Measurements from ENCODE around the gene SUSD2. TPM values are rescaled to one million over a fixed set of nuclear protein-coding genes. Genes with fewer than 3 reads are reported as not detected.
A peak's percentile ranks its signal among the peaks of the same experiment; 100 is the strongest.
"Not testable (repeated sequence)": the region's sequence is repeated elsewhere in the genome, so short reads cannot be mapped to it uniquely, and the experiment has no call there.

SUSD2 gene
- not detected for polyA plus RNA-seq

- no peaks in the 10 kb centered on the region for H3K27me3 Mint-ChIP-seq
- no peaks in the 10 kb centered on the region for H3K4me1 Mint-ChIP-seq
- H3K36me3 Mint-ChIP-seq: no peaks in the 10 kb centered on the region
- peak within 1 kb of the TSS in 1 of 3 donors; percentile 50 for H3K27ac Mint-ChIP-seq
- H3K4me3 Mint-ChIP-seq: no peak within 1 kb of the TSS
- H3K9me3 Mint-ChIP-seq: no peaks in the 10 kb centered on the region
Observed at GRCh38 chr22:24181088-24181995, at the start of gene SUSD2. TSS of gene SUSD2 (plus strand) at chr22:24181487. CDS start at chr22:24181520, 33 bp downstream.

- Mint-ChIP-seq H3K4me3 (peak overlapping the region in 1 of 4 donors; percentile 14), H3K36me3 (no peaks in the 10 kb centered on the region), H3K27ac (peak overlapping the region in 2 of 3 donors; percentile 8 to 35), H3K27me3 (no peaks in the 10 kb centered on the region), H3K4me1 (peaks cover 7 to 8% (median 8%) of the 10 kb centered on the region in 3 donors), H3K9me3 (no peaks in the 10 kb centered on the region)
Observed at GRCh38 chr22:24133187-24133965, 47.9 kb upstream of the SUSD2 start.

- H3K27ac Mint-ChIP-seq: peak overlapping the region in 2 of 3 donors; percentile 28 to 35
- H3K9me3 Mint-ChIP-seq: no peaks in the 10 kb centered on the region
Observed at GRCh38 chr22:24134090-24134846, 47.0 kb upstream of the SUSD2 start.

GRCh38 chr22:24136533-24136932, 44.8 kb upstream of the SUSD2 start:
- H3K4me1 Mint-ChIP-seq: peaks cover 9 to 21% (median 17%) of the 10 kb centered on the region in 3 donors
- not testable (repeated sequence) for H3K4me3 Mint-ChIP-seq, H3K9me3 Mint-ChIP-seq, H3K27ac Mint-ChIP-seq, H3K27me3 Mint-ChIP-seq, H3K36me3 Mint-ChIP-seq

More at GRCh38 chr22:24134090-24134846, 47.0 kb upstream of the SUSD2 start:
- Mint-ChIP-seq H3K27me3 (no peaks in the 10 kb centered on the region), H3K4me3 (no peak overlapping the region), H3K36me3 (no peaks in the 10 kb centered on the region), H3K4me1 (peaks cover 4 to 7% (median 4%) of the 10 kb centered on the region in 3 donors)

- H3K27me3 Mint-ChIP-seq: no peaks in the 10 kb centered on the region
- H3K9me3 Mint-ChIP-seq: no peaks in the 10 kb centered on the region
- H3K36me3 Mint-ChIP-seq: peaks cover 1% of the 10 kb centered on the region
- H3K4me3 Mint-ChIP-seq: no peak overlapping the region
- H3K4me1 Mint-ChIP-seq: peaks cover 9 to 25% (median 18%) of the 10 kb centered on the region in 3 donors
- H3K27ac Mint-ChIP-seq: no peak overlapping the region
Observed at GRCh38 chr22:24137595-24137994, 43.7 kb upstream of the SUSD2 start.

GRCh38 chr22:24138649-24139420, 42.5 kb upstream of the SUSD2 start:
- Mint-ChIP-seq H3K4me3 (peak overlapping the region in 1 of 4 donors; percentile 9), H3K9me3 (no peaks in the 10 kb centered on the region), H3K36me3 (peaks cover 1% of the 10 kb centered on the region)

GRCh38 chr22:24140357-24140756, 40.9 kb upstream of the SUSD2 start:
- H3K27me3 Mint-ChIP-seq: no peaks in the 10 kb centered on the region
- H3K4me3 Mint-ChIP-seq: peak overlapping the region in 2 of 4 donors; percentile 32 to 33
- H3K27ac Mint-ChIP-seq: peak overlapping the region in 2 of 3 donors; percentile 51 to 59
- no peaks in the 10 kb centered on the region for H3K9me3 Mint-ChIP-seq
- H3K36me3 Mint-ChIP-seq: peaks cover 1% of the 10 kb centered on the region
- H3K4me1 Mint-ChIP-seq: peaks cover 16 to 39% (median 24%) of the 10 kb centered on the region in 3 donors

More at GRCh38 chr22:24138649-24139420, 42.5 kb upstream of the SUSD2 start:
- Mint-ChIP-seq H3K4me1 (peaks cover 9 to 23% (median 18%) of the 10 kb centered on the region in 3 donors), H3K27me3 (no peaks in the 10 kb centered on the region), H3K27ac (no peak overlapping the region)

GRCh38 chr22:24141586-24141985, 39.7 kb upstream of the SUSD2 start:
- H3K27me3 Mint-ChIP-seq: no peaks in the 10 kb centered on the region
- peaks cover 1% of the 10 kb centered on the region for H3K36me3 Mint-ChIP-seq
- H3K4me1 Mint-ChIP-seq: peaks cover 27 to 49% (median 29%) of the 10 kb centered on the region in 3 donors
- no peak overlapping the region for H3K27ac Mint-ChIP-seq
- no peaks in the 10 kb centered on the region for H3K9me3 Mint-ChIP-seq
- no peak overlapping the region for H3K4me3 Mint-ChIP-seq

- no peak overlapping the region for H3K27ac Mint-ChIP-seq
- H3K36me3 Mint-ChIP-seq: peaks cover 1% of the 10 kb centered on the region
- peaks cover 27 to 49% (median 29%) of the 10 kb centered on the region in 3 donors for H3K4me1 Mint-ChIP-seq
- H3K9me3 Mint-ChIP-seq: no peaks in the 10 kb centered on the region
- H3K4me3 Mint-ChIP-seq: peak overlapping the region in 1 of 4 donors; percentile 68
- no peaks in the 10 kb centered on the region for H3K27me3 Mint-ChIP-seq
Observed at GRCh38 chr22:24142241-24142640, 39.0 kb upstream of the SUSD2 start.

- no peaks in the 10 kb centered on the region for H3K27me3 Mint-ChIP-seq
- H3K27ac Mint-ChIP-seq: peak overlapping the region in 1 of 3 donors; percentile 59
- H3K4me3 Mint-ChIP-seq: peak overlapping the region in 2 of 4 donors; percentile 6 to 75
- no peaks in the 10 kb centered on the region for H3K9me3 Mint-ChIP-seq
- peaks cover 1% of the 10 kb centered on the region for H3K36me3 Mint-ChIP-seq
- H3K4me1 Mint-ChIP-seq: peaks cover 27 to 49% (median 32%) of the 10 kb centered on the region in 3 donors
Observed at GRCh38 chr22:24142831-24143230, 38.5 kb upstream of the SUSD2 start.

- Mint-ChIP-seq H3K27me3 (no peaks in the 10 kb centered on the region), H3K27ac (peak overlapping the region in 2 of 3 donors; percentile 31), H3K4me1 (peaks cover 30 to 49% (median 32%) of the 10 kb centered on the region in 3 donors), H3K36me3 (peaks cover 1% of the 10 kb centered on the region), H3K4me3 (peak overlapping the region in 2 of 4 donors; percentile 43 to 50), H3K9me3 (no peaks in the 10 kb centered on the region)
Observed at GRCh38 chr22:24144056-24144777, 37.1 kb upstream of the SUSD2 start.

GRCh38 chr22:24144778-24145085, 36.6 kb upstream of the SUSD2 start:
- H3K27ac Mint-ChIP-seq: peak overlapping the region in 1 of 3 donors; percentile 86
- H3K4me3 Mint-ChIP-seq: peak overlapping the region in 1 of 4 donors; percentile 83
- H3K4me1 Mint-ChIP-seq: peaks cover 28 to 48% (median 30%) of the 10 kb centered on the region in 3 donors
- no peaks in the 10 kb centered on the region for H3K9me3 Mint-ChIP-seq
- H3K27me3 Mint-ChIP-seq: no peaks in the 10 kb centered on the region
- peaks cover 1% of the 10 kb centered on the region for H3K36me3 Mint-ChIP-seq

- Mint-ChIP-seq H3K36me3 (peaks cover 1% of the 10 kb centered on the region), H3K27me3 (no peaks in the 10 kb centered on the region), H3K4me3 (peak overlapping the region in 3 of 4 donors; percentile 50 to 70 (median 66)), H3K9me3 (no peaks in the 10 kb centered on the region), H3K4me1 (peaks cover 22 to 39% (median 23%) of the 10 kb centered on the region in 3 donors), H3K27ac (peak overlapping the region; percentile 41 to 94 (median 86))
Observed at GRCh38 chr22:24145446-24146193, 35.7 kb upstream of the SUSD2 start.

Data from IgD-negative memory B cell (primary cell).